NCI-H524 treated with DMSO at 0.1 percent for 48 hours (cell line): ENCODE data around the gene SEMA6A.
A peak's percentile ranks its signal among the peaks of the same experiment; 100 is the strongest.

Experiments
- DNase-seq: peaks from one replicate; lab custom pipeline; 2025; lab: John Stamatoyannopoulos, UW

The SEMA6A gene, protein sequence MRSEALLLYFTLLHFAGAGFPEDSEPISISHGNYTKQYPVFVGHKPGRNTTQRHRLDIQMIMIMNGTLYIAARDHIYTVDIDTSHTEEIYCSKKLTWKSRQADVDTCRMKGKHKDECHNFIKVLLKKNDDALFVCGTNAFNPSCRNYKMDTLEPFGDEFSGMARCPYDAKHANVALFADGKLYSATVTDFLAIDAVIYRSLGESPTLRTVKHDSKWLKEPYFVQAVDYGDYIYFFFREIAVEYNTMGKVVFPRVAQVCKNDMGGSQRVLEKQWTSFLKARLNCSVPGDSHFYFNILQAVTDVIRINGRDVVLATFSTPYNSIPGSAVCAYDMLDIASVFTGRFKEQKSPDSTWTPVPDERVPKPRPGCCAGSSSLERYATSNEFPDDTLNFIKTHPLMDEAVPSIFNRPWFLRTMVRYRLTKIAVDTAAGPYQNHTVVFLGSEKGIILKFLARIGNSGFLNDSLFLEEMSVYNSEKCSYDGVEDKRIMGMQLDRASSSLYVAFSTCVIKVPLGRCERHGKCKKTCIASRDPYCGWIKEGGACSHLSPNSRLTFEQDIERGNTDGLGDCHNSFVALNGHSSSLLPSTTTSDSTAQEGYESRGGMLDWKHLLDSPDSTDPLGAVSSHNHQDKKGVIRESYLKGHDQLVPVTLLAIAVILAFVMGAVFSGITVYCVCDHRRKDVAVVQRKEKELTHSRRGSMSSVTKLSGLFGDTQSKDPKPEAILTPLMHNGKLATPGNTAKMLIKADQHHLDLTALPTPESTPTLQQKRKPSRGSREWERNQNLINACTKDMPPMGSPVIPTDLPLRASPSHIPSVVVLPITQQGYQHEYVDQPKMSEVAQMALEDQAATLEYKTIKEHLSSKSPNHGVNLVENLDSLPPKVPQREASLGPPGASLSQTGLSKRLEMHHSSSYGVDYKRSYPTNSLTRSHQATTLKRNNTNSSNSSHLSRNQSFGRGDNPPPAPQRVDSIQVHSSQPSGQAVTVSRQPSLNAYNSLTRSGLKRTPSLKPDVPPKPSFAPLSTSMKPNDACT

DNA sequence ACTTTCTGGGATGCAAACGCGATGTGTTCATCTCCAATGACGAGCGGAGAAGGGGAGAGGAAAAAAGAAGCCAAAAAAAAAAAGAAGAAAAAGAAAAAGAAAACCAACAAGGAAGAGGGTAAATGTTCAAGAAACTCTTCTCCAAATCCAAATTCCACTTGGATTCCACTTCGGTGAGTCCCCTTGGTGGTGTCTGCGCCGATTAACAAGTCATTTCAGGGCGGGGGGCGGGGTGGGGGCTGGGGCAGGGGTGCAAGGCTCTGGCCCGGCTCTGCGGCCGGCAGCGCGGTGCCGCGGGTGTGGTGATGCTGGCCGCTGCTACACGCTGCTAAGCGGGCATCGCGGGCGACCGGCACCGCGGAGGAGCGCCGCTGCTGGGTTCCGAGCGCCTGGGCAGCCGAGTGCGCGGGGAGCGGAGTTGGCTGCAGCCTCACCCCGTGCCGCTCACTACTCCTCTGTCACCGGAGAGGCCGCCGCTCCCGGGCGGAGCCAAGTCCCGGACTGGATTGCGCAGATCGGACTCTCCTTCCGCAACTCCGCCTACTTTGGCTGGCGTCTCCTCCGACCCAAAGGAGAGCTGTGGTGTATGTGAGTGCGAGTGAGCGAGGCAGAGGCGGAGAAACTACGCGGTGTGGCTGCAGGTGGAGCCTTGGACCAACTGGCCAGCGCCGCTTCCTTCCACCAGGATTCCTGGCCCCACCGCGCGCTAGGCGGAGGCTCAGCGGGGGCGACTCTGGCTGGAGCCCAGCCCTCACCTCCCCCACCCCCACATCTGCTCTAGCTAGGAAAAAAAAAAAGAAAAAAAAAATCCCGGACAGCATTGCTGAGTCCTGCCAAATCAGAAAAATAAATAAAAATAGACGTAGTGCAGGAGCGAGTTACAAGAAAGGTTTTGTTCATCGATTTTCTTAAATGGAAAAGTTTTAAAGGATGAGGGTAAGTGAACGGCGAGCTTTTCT is at the start of gene SEMA6A:
SEMA6A (minus strand) TSS at position 457 of the 959 bp plus-strand sequence. CDS start 69,879 bp downstream, outside the sequence.
- peak; percentile 66 for DNase-seq

DNA sequence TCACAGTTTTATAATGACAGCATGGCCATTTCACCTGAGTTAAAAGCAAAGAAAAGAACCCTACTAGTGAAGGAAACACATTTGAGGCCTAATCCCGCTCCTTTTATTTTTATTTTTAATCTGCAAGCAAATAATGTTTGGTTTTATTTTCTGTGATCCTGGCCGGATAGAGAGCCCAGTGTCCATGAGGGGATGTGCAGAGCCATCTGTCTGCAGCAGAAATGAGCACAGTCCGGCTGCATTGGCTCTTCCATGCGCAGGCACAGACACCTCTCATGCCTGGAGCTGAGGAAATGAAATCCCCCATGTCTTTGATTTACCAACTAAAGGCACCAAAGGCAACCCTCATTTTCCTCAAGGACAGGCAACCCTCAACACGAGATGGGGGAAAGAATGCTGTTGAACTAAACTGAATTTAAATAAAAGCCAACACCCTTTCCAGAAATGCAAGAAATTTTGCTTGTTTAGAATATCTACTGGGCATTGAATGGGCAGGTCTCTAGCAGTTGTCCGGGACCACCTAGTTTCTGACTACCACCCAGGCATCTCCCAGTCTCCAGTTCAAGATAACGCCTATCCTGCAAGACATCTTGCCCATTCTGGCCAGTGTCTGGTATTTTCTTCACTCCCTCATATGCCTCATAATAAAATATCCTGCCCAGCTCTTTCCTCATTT is 47.9 kb upstream of the SEMA6A start:
- DNase-seq, result no peak

DNA sequence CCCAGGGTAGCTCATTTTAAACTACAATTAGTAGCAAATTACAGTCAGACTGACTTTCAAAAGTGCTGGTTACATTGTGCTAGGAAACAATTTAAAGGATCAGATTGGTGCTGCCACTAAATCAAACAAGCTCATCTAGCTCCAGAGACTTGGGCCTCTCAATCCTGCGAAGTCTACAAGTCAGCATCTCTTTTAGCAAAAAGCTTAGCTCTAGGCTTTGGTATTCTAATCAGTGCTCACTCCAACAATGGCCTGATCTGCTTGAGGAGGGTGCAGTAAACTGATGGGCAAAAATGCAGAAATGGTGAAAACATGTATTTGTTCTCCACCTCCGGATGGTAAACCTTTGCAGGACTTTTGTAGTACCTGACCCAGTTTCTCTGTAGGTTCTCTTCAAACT is 47.0 kb upstream of the SEMA6A start:
- no peak for DNase-seq

DNA sequence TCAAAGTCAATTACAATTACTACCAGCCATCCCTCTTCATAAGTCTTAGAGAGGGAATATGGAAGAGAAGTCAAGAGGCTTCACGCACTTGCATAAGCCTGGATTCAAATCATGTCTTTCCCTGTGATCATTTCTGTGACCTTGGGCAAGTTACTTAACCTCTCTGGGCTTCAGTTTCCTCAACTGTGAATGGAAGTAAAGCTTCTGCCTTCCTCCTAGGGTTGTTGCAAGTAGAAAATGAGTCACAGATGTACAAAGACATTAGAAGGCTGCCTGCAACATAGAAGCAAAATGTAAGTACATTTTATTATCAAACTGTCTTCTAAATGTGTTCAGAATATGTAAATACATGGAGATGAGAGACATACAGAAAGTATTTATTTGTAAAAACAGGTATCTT is 42.3 kb upstream of the SEMA6A start:
- DNase-seq, result no peak

DNA sequence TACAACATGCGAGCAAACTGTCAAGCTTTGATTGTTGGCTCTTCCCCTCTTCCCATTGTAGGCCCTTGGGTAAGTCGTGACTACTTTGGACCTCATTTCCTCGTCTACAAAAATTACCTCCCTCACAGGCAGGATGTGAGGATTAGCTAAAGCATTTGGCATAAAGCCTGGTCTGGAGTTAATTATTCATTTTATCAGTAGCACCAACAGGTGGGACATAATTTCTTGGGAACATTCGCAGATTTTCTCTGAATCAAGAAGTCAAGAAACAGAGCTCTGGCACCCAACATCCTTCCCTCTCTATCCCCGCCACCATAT is 39.9 kb upstream of the SEMA6A start:
- DNase-seq, result no peak

DNA sequence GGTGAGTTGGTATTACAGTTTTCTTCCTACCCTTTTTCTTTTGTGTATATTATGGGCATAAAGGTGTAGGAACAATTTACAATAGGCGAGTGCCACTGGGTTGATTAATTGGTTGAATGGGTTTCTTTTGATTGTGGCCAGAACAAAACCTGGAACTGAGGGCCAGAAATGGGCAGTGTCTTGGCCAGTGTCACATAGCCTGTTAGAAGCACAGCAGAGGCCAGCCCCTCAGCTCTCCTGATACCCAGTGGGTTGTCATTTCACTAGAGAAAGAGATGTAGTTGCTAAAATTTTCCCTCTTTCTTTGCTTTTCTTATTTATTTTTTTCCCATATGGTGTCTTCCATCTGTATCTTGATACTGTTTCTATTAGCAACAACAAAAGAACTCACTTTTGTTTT is 38.8 kb upstream of the SEMA6A start:
- no peak for DNase-seq

DNA sequence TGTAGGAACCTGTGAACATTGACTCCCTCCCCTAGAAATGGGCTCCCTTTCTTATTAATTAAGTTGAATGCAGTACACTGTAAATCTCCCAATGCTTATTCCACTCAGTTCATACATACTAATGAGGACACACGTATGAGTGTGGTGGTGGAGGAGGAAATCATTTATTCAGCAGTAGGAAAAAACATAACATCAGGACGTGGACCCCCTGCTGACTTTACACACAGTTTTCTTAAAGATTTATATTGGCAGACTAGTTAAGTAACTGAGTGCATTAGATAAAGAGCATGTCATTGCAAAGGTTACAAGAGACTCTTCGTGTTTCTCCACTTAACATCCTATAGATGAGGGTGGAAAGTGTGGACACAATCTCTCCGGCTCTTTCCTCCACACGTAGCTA is 37.8 kb upstream of the SEMA6A start:
- DNase-seq, result no peak

DNA sequence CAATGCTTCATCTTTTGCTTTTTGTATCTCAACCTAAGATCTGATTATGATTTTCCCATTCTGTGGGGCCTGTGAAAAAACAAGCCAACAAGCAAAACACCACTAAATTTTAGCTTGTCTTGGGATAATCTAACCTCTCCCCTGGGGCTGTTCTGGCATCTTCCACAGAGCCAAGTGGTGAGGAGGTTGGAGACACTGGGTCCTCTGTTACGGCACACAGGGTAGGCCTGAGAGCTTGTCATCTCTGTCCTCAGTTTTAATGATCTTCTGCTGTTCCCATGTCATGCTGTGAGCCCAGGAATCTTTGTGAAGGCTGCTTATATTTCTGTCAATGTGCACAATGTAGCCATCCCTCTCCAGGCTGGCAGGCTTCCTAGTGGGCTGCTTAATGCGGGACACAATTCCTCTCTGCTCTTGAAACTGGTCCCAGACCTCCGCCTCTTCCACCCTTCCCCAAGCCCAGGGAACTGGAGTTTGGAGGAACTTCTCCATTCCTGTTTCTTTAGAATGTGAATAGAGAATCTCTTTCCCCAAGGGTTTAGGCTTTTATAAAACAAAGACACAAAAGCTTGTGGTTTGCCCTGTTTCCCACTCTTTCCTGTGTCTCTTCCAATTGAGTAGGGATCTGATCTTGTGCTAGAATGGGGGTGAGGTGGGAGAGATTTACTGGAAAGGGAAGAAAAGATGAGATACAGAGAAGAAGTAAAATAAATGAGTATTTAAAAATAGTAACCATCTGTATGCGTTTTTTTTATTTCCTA is 30.9 kb upstream of the SEMA6A start:
- no peak for DNase-seq

DNA sequence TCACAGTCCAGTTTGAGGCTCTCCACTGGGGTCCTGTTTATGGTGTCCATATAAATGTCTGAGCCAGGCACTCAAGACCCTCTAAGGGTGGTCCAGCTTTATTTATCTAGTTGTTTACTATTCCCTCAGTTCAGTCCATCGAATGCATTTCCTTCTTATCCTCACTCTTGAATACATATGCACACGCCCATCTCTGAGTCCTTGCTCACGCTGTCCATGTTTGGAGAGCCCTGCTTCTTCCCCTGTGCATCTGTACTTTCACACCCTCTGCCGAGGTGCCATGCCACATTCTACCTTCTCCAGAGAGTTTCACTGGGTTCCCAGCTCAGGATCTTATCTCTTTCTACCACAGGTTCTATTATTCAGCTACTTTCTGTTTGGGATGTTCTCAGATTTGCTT is 30.2 kb upstream of the SEMA6A start:
- no peak for DNase-seq

DNA sequence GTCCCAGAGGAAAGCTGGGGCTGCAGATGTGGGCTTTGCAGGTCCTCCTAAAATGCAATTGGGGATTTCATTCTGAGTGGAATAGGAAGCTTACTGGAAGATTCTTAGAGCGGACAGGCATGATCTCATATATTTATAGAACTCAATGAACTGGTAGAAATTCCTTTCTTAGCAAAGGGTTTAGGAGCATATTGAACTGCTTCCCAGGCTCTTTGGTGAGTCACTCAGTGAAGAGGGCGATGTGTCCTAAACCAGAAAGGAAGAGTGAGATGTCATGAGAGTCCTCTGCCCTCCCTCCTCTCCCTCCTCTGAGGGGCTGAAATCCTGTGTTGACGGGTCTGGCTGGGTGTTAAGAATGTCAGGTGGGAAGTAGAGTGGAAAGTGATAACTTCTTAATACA is 26.3 kb upstream of the SEMA6A start:
- DNase-seq, result no peak

DNA sequence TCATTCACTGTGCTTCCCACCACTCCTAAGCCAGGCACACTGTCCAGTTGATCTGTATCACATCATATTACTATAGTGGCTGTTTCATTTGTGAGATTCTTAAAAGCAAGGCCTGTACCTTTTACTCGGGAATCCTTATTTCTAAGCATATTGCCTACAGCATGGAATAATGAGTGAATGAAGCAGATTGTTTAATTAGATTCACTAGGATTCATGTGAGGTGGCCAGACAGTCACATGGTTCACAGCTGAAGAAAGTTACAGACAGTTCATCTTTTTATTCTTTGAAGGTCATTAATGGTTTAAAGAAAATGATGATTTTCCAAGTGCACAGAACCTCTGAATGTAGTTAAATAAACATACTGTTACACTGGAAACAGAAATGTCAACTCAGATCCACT is 24.3 kb upstream of the SEMA6A start:
- no peak for DNase-seq

DNA sequence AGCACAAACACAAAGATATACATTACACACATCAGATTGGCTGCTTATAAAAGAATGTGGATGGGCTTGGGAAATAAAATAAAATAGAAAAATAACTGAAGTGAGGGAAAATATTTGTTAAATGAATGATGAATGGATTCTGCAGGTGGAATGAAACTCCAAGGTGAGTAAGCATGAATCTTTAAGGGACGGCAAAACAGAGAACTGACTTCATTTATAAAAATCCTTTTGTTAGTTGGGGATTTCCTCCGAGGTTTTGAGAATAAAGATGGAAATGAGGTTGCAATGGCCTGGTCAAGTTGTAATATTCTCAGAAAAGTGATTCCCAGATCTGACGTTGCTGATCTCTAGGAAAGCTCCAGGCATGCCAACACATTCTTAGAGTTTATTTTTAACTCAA is 20.9 kb upstream of the SEMA6A start:
- DNase-seq, result no peak

DNA sequence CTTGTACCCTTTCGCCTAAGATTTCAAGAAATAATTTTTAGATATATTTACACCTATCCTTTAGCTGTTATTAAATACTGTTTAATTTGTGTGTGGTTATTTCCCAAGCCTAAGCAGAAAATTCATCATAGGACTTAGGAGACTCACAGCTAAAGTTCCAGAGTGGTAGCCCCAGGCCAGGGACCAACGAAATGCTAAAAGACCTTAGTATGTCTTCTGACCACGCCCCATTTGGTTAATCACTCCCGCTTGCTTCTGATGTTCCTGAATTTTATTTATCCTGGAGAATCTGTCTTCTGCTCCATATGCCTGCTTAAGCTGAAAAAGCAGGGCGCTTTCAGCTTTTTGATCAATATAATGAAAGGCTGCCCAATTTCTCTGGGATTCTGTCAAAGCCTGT is 18.7 kb upstream of the SEMA6A start:
- DNase-seq, result no peak

DNA sequence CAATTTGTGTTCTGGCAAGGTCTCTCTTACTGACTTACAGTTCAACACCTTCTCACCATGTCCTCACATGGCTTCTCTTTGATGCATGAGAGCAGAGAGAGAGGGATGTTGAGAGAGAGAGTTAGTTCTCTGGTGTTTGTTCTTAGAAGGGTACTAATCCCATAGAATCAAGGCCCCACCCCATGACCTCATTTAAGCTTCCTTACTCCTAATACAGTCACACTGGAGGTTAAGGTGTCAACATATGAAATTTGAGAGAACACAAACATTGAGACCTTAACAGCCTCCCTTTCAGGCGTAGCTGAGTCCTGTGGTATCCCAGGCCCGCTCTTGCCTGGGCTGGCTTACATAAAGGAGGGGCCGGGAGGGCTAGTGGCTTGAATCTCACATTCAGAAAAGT is 10.6 kb upstream of the SEMA6A start:
- no peak for DNase-seq

DNA sequence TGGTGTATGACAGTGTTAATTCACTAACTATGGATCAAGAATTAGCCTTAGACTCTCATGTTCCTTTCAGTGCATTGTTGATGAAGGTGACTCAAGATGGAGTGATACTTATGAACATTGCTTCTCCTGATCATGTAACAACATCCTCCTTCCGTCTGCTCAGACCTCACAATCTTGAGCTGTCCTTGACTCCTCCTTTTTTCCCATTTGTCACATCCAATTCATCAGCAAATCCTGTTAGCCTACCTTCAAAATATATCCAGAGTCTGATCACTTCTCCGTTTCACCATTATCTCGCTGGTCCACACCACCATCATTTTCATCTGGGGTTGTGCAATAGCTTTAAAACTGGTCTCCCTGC is 9.2 kb upstream of the SEMA6A start:
- DNase-seq, result no peak

DNA sequence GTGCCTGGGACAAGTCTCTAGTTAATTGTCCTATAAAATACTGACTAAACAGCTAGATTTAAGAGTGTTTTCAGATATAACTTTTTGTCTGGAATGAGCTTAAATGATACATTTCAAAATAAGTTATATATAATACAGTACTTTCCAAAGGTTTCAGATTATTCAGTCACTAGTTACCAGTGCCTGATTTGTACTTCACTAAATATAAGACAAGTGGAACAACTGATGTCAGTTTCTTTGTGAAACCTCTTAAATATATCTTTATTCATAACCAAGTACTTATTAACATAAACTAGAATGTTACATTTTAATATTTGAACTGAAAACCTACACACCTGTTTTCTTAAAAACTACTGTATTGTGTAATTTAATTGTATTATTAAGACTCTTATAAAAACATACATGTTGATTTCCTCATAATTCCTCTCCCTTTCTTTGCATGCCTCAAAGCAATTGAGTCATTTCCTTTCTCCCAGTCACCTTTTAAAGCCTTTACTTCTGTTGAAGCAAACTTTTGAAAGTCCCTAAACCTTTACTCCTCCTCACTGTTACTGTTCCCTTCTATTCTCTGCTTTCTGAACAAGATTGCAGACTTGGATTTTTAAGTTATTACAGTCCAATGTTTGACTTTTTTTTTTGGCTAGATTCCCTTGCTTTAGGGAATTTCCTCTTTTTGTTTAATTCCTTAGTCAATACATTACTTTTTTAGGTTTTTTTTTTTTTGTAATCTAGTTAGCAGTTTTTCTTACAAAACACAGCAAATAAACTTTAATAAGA is 8.7 kb upstream of the SEMA6A start:
- no peak for DNase-seq

DNA sequence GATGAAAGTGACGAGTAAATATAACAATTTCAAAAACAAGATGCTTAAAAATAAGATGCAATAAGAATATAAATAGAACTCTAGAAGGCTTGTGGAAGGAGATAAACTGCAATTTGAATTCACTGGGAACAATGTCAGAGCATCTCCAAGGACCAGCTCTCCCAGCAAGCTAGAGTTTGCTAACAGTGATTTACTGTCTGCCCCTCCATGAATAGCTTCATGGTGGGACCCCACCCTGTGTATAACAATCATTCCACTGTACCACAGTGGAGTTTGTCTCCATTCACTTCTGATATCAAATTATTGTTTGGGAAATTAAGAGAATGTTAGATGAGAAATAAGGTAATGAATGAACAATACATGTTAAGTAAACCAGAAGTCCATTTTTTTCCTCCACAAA is 7.3 kb upstream of the SEMA6A start:
- no peak for DNase-seq

DNA sequence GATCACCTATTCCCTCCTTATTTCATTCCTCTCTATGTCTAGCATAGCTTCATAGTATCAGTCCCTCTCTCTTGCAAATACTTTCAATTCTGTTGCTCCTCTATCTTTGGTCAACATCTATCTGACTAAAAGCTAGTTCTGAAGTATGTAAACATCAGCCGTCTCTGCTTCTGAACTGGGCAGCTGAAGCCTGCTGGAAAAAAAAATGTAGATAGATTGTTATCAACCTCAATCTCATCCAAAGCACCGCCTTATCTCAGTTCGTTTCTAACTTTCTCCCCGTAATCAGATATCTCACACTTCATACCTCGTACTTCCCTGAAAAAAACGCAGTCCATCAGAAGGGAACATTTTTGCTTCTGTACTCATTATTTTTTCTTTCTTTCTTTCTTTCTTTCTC is 4.5 kb upstream of the SEMA6A start:
- no peak for DNase-seq

DNA sequence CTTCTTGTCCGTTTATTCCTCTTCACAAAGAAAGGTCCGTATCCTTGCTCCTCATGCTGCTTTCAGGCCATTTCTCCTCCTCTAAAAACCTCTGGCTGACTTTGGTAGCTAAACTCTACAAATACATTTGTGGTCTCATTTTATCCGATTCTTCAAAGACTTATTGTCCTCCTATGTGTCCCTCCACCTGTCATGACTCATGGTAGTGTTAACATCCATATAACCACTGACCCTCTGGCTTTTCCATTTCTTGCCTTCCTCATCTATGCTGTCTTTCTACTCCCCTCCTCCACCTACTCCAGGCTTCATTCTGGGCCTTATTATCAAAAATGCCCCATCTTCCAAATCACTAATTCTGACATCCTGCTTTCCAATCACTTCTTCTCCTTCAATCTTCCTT is 4.1 kb upstream of the SEMA6A start:
- DNase-seq, result no peak
